OCI-LY7 (cell line): Measurements from ENCODE around the gene LSG1. TPM values are rescaled to one million over a fixed set of nuclear protein-coding genes. Genes with fewer than 3 reads are reported as not detected.

Experiments used
- BruUV-seq: library from RNA; stranded (reverse); fragments of 400-500 nt; replicated peaks from 2 replicates; lab custom pipeline; 2021; lab: Mats Ljungman, UMichigan
- CTCF ChIA-PET: fragments of 300-600 bp; sonication (Branson Sonifier 250); formaldehyde crosslinking; loops from one replicate; lab custom pipeline; 2022; ENCODE audit warnings: antibody characterized with exemption; ENCODE audit not compliant: unreplicated experiment; lab: Charles Lee
- POLR2A ChIA-PET: fragments of 300-600 bp; sonication (Branson Sonifier 250); formaldehyde crosslinking; loops from one replicate; lab custom pipeline; 2022; ENCODE audit warnings: antibody characterized with exemption; lab: Charles Lee
- DNase-seq: peaks from one replicate; pipeline ENCODE4 v3.0.0-alpha.2; 2015; ENCODE audit warnings: low spot score
- H2AFZ ChIP-seq: fragments of 200-600 bp; sonication (generic), shearing (Covaris generic); 2 replicates; pipeline ENCODE4 v1.6.1; 2014; ENCODE audit warnings: mild to moderate bottlenecking, antibody characterized with exemption, low read length, moderate library complexity
- H3K27ac ChIP-seq: fragments of 200-600 bp; sonication (generic); 2 replicates; pipeline ENCODE4 v1.5.1; 2014; ENCODE audit warnings: mixed run types, low read depth, mild to moderate bottlenecking, moderate library complexity, low read length, inconsistent platforms; ENCODE audit not compliant: poor library complexity, severe bottlenecking
- H3K36me3 ChIP-seq: fragments of 200-600 bp; sonication (generic); 2 replicates; pipeline ENCODE4 v1.6.1; 2014; ENCODE audit warnings: mild to moderate bottlenecking, antibody characterized with exemption, low read length, moderate library complexity, mixed read lengths; ENCODE audit not compliant: insufficient read depth
- H3K4me1 ChIP-seq: fragments of 200-600 bp; sonication (generic); 2 replicates; pipeline ENCODE4 v1.5.1; 2014; ENCODE audit warnings: mild to moderate bottlenecking, low read length; ENCODE audit not compliant: insufficient read depth, poor library complexity, severe bottlenecking
- H3K4me2 ChIP-seq: fragments of 200-600 bp; sonication (generic); 2 replicates; pipeline ENCODE4 v1.6.1; 2014; ENCODE audit warnings: mild to moderate bottlenecking, low read length
- H3K4me3 ChIP-seq: fragments of 200-600 bp; sonication (generic); 2 replicates; pipeline ENCODE4 v1.5.1; 2014; ENCODE audit warnings: mild to moderate bottlenecking, low read depth, low read length; ENCODE audit not compliant: poor library complexity, severe bottlenecking
- H3K79me2 ChIP-seq: fragments of 200-600 bp; sonication (generic); 2 replicates; pipeline ENCODE4 v1.6.1; 2016; ENCODE audit warnings: low read depth, mild to moderate bottlenecking, low read length, moderate library complexity, mixed read lengths; ENCODE audit not compliant: insufficient read depth
- H3K9me2 ChIP-seq: fragments of 200-600 bp; sonication (generic); 2 replicates; pipeline ENCODE4 v1.6.1; 2016; ENCODE audit warnings: mild to moderate bottlenecking, low read length, mixed read lengths; ENCODE audit not compliant: insufficient read depth
- H3K9me3 ChIP-seq: fragments of 200-600 bp; sonication (generic); 2 replicates; pipeline ENCODE4 v1.6.1; 2014; ENCODE audit warnings: mild to moderate bottlenecking, mixed run types, low read length, mixed read lengths
- H4K20me1 ChIP-seq: fragments of 200-600 bp; sonication (generic); 2 replicates; pipeline ENCODE4 v1.6.1; 2014; ENCODE audit warnings: mild to moderate bottlenecking, antibody characterized with exemption, low read length, moderate library complexity, mixed read lengths; ENCODE audit not compliant: insufficient read depth
- EZH2phosphoT487 ChIP-seq: fragments of 200-600 bp; sonication (generic); IDR thresholded peaks from 2 replicates; pipeline ENCODE4 v1.6.1; 2018; ENCODE audit warnings: low read depth, borderline replicate concordance, mild to moderate bottlenecking, mixed run types, antibody characterized with exemption, low read length, moderate library complexity, mixed read lengths
- intact Hi-C: fragments of 100-400 bp; cut with micrococcal nuclease; formaldehyde crosslinking; loops from one replicate; pipeline ENCODE4 v1.10.0; 2022; ENCODE audit not compliant: unreplicated experiment
- total RNA-seq, 2 experiments: library from RNA; depleted of rRNA in 1 of 2; stranded (reverse); fragments of >200 nt in 1 of 2; shearing (Covaris generic) in 1 of 2; gene quantifications; 2 replicates each; pipeline ENCODE4 v1.2.3, GENCODE V29; 2014 to 2022
- TF ChIP-seq, protein P1 (sequence below): fragments of 200-600 bp; sonication (generic); conservative IDR thresholded peaks from 2 replicates; pipeline ENCODE4 v1.5.1; 2014; ENCODE audit warnings: mild to moderate bottlenecking, antibody characterized with exemption, low read length, moderate library complexity, mixed read lengths

The LSG1 gene
- total RNA-seq, 2 experiments from 2014 or later: 44.4 to 52.9 TPM

DNA sequence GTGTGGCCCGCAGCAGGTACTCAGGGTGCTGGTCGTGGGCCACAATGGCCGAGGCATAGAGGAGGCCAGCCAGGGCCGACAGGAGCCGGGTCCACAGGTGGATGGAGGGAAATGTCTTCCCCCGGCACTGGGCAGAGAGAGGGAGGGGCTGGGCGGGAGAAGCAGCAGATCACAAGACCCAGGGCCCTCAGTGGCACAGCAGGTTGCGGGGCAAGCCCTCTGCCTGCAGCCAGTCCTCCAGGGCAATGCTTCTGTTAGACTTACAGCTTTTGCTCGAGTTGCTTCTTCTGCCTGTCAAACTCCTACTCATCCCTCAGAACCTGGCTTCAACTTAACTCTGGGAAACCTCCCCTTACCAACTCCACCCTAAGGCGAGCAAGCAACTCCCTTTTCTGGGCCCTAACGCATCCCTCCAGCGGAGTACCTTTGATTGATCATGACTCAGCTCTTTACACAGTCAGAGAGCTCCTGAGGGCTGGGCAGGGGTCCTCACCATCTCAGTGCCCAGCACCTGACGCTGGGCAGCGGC, 54.8 kb downstream of the LSG1 start:
- no peak overlapping the region for H2AFZ ChIP-seq
- no TSS peak for BruUV-seq
- no peaks in the 10 kb centered on the region for H3K36me3 ChIP-seq
- no peaks in the 10 kb centered on the region for H4K20me1 ChIP-seq
- intact Hi-C loops: no loop called here
- ChIA-PET POLR2A (no interaction called here), CTCF (no interaction called here)
- no peak for DNase-seq
- H3K9me2 ChIP-seq: no peaks in the 10 kb centered on the region
- no peak overlapping the region for H3K4me3 ChIP-seq
- H3K9me3 ChIP-seq: no peaks in the 10 kb centered on the region
- no peaks in the 10 kb centered on the region for H3K79me2 ChIP-seq
- H3K4me2 ChIP-seq: no peak overlapping the region
- TF ChIP-seq EZH2phosphoT487: no peak
- TF ChIP-seq, protein P1, sequence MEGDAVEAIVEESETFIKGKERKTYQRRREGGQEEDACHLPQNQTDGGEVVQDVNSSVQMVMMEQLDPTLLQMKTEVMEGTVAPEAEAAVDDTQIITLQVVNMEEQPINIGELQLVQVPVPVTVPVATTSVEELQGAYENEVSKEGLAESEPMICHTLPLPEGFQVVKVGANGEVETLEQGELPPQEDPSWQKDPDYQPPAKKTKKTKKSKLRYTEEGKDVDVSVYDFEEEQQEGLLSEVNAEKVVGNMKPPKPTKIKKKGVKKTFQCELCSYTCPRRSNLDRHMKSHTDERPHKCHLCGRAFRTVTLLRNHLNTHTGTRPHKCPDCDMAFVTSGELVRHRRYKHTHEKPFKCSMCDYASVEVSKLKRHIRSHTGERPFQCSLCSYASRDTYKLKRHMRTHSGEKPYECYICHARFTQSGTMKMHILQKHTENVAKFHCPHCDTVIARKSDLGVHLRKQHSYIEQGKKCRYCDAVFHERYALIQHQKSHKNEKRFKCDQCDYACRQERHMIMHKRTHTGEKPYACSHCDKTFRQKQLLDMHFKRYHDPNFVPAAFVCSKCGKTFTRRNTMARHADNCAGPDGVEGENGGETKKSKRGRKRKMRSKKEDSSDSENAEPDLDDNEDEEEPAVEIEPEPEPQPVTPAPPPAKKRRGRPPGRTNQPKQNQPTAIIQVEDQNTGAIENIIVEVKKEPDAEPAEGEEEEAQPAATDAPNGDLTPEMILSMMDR: no peak
- H3K4me1 ChIP-seq: no peaks in the 10 kb centered on the region
- no peak overlapping the region for H3K27ac ChIP-seq

DNA sequence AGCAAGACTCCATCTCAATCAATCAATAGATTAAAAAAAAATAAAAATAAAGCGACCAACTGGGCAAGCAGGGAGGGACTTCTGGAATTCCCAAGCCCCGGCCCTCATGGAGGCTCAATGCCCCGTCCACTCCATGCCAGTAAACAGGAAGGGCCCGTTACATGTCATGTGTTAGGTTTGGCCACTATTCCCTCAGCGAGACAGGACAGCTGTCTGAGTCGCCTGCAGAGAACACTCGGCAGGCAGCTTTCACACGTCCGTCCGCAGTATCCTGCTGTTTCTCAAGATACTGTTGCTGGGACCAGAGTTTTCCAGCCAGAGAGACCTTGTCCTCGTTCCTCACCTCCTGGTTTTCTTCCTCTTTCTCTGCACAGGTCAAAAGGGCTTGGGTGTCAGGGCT, 56.8 kb downstream of the LSG1 start:
- H4K20me1 ChIP-seq: no peaks in the 10 kb centered on the region

DNA sequence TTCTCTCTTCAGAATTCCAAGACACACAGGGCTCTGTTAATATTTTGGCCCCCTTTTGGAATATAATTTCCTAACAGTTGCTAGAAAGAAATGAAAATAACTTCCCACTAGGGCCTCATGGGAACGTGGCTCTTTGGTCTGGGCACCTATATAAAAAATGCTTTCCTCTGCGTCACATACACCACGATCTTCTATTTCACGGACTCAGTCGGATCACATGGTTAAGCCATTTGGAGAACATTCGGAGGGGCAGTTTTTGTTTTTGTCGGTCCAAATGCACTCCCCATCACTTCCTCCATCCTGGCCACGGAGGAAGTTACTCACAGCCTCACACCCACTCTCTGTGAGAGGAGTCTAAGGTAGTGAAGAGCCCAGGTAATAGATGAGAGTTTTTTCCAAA, 59.8 kb downstream of the LSG1 start:
- BruUV-seq: no TSS peak
- TF ChIP-seq, protein P1: no peak
- no peak for TF ChIP-seq EZH2phosphoT487
- Histone ChIP-seq H4K20me1 (no peaks in the 10 kb centered on the region), H2AFZ (no peak overlapping the region), H3K9me2 (no peaks in the 10 kb centered on the region), H3K27ac (no peak overlapping the region), H3K36me3 (no peaks in the 10 kb centered on the region), H3K4me1 (no peaks in the 10 kb centered on the region), H3K4me2 (no peak overlapping the region), H3K79me2 (no peaks in the 10 kb centered on the region), H3K9me3 (no peaks in the 10 kb centered on the region), H3K4me3 (no peak overlapping the region)
- no peak for DNase-seq
- intact Hi-C loops: no loop called here
- ChIA-PET POLR2A (no interaction called here), CTCF (no interaction called here)

More for the DNA sequence above, 56.8 kb downstream of the LSG1 start:
- Histone ChIP-seq H3K9me2 (no peaks in the 10 kb centered on the region), H3K27ac (no peak overlapping the region), H3K4me2 (no peak overlapping the region), H3K36me3 (no peaks in the 10 kb centered on the region), H3K4me1 (no peaks in the 10 kb centered on the region), H3K9me3 (no peaks in the 10 kb centered on the region), H3K79me2 (no peaks in the 10 kb centered on the region), H2AFZ (no peak overlapping the region), H3K4me3 (no peak overlapping the region)
- no peak for DNase-seq
- CTCF ChIA-PET: no interaction called here
- intact Hi-C loops: no loop called here
- POLR2A ChIA-PET: no interaction called here
- no TSS peak for BruUV-seq
- TF ChIP-seq EZH2phosphoT487: no peak
